Measurements from ENCODE around the gene ARL16.

GRCh38 chr17:81688616-81689015, 5.0 kb upstream of the ARL16 start:
- TF ChIP-seq, protein P1, sequence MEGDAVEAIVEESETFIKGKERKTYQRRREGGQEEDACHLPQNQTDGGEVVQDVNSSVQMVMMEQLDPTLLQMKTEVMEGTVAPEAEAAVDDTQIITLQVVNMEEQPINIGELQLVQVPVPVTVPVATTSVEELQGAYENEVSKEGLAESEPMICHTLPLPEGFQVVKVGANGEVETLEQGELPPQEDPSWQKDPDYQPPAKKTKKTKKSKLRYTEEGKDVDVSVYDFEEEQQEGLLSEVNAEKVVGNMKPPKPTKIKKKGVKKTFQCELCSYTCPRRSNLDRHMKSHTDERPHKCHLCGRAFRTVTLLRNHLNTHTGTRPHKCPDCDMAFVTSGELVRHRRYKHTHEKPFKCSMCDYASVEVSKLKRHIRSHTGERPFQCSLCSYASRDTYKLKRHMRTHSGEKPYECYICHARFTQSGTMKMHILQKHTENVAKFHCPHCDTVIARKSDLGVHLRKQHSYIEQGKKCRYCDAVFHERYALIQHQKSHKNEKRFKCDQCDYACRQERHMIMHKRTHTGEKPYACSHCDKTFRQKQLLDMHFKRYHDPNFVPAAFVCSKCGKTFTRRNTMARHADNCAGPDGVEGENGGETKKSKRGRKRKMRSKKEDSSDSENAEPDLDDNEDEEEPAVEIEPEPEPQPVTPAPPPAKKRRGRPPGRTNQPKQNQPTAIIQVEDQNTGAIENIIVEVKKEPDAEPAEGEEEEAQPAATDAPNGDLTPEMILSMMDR (IDR thresholded peaks at IDR 0.05): no peak
- no peak for TF ChIP-seq POLR2A (IDR thresholded peaks at IDR 0.05)

All from heart left ventricle (tissue), 13 donors.